Activated T-helper 1 cell treated with anti-CD3 and anti-CD28 coated beads, Interleukin-2, amount 50 U/mL, for 16 hours (primary cell): ENCODE results near the gene ARHGAP45.

Source experiments
- DNase-seq, 2 donors: peaks; one replicate each; pipeline ENCODE4 v3.0.0-alpha.2; 2020; ENCODE audit warnings: low read depth in 1 of 2, low spot score in 1 of 2

The ARHGAP45 gene

DNA sequence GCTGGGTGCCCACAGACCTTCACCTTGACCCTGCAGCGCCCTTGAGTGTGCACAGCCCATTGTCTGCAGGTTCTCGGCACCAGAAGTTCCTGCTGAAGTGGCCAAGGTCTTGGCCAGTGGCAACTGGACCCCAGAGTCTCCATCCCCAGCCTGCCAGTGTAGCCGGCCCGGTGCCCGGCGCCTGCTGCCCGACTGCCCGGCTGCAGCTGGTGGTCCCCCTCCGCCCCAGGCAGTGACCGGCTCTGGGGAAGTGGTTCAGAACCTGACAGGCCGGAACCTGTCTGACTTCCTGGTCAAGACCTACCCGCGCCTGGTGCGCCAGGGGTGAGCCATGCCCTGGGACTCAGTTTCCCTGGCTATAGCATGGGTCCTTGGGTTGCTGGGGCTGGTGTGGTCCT, 11.9 kb upstream of the ARHGAP45 start:
- DNase-seq = no peak

DNA sequence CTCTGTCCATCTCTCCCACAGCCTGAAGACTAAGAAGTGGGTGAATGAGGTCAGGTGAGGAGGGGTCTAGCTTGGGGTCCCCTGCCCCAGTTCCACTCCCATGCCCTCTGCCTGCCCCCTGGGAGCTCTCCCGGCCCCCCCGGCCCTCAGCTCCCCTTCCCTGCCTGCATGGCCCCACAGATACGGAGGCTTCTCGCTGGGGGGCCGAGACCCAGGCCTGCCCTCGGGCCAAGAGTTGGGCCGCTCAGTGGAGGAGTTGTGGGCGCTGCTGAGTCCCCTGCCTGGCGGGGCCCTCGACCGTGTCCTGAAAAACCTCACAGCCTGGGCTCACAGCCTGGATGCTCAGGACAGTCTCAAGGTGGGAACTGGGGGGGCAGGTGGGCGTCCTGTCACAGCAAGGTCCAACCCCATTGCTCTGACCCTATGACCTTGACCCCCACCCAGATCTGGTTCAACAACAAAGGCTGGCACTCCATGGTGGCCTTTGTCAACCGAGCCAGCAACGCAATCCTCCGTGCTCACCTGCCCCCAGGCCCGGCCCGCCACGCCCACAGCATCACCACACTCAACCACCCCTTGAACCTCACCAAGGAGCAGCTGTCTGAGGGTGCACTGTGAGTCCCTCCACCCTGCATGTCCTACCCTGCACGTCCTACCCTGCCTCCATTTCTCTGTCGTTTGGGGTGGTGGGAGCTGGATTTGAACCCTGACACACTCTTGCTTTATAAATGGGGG, 10.9 kb upstream of the ARHGAP45 start:
- DNase-seq = no peak

DNA sequence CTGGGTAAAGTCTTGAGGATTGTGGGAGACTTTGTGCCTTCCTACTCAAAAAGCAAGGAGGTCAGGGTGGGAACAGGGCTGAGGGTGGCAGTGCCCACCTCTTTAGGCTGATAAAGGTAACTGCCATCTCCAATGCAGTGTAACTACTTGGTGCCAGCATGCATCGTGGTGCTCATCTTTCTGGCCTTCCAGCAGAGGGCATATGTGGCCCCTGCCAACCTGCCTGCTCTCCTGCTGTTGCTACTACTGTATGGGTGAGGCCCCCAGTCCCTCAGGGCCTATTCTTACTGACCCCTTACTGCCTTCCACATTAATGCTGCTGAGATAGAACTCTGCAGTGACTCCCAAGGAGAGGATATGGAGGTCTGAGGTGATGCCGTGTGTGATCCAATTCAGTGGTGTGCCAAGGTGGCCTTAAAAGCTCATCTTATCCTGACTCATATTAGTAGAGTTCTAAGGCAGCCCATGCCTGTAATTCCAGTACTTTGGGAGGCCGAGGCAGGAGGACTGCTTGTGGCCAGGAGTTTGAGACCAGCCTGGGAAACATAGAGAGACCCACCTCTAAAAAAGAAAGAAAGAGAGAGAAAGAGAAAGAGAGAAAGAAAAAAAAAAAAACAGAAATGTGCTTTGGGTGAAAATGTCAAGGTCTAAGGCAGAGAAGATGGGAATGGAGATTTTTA, 9.7 kb upstream of the ARHGAP45 start:
- DNase-seq = no peak

DNA sequence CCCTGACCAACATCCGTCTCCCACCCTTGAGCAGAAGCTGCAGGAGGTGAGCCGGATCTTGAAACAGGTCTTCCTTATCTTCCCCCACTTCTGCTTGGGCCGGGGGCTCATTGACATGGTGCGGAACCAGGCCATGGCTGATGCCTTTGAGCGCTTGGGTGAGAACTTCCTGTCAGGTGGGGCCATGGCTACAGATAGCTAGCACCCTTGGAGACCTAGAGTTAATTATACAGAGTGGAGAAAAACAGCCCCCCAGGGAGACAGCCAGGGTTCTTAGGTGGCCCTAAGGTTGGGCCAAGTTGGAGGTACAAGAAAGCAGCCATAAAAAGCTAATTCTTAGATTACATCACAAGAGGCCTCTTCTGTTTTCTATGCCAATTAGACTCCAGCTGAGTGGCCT, 8.9 kb upstream of the ARHGAP45 start:
- DNase-seq = no peak

DNA sequence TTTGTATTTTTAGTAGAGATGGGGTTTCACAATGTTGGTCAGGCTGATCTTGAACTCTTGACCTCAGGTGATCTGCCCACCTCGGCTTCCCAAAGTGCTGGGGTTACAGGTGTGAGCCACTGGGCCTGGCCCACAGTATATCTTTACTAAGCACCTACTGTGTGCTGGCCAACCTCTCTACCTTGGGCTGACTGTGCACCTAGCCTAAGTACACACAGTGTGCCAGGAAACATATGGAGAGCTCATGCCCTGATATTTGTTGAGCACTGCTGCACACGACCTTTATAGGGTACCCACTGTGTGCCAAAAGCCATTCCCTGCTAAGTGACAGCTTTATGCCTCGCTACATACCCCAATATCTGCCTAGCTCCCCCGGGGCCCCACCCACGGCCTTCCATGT, 6.3 kb upstream of the ARHGAP45 start:
- no peak for DNase-seq

DNA sequence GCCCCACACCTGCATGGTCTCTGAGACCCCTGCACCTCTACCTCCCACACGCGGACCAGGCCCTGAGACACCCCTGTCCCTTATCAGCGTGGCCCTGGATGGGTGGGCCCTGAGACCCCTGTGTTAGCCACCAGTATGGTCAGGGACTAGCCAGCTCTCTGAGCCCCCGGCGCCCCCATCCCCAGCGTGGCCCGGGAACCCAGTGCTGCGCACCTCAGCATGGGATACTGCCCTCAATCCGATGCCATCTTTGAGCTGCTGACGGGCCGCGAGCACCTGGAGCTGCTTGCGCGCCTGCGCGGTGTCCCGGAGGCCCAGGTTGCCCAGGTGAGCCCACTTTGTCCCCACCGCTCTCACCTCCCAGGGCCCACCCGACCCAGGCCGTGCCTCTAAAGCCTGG, 5.0 kb upstream of the ARHGAP45 start:
- DNase-seq = no peak

DNA sequence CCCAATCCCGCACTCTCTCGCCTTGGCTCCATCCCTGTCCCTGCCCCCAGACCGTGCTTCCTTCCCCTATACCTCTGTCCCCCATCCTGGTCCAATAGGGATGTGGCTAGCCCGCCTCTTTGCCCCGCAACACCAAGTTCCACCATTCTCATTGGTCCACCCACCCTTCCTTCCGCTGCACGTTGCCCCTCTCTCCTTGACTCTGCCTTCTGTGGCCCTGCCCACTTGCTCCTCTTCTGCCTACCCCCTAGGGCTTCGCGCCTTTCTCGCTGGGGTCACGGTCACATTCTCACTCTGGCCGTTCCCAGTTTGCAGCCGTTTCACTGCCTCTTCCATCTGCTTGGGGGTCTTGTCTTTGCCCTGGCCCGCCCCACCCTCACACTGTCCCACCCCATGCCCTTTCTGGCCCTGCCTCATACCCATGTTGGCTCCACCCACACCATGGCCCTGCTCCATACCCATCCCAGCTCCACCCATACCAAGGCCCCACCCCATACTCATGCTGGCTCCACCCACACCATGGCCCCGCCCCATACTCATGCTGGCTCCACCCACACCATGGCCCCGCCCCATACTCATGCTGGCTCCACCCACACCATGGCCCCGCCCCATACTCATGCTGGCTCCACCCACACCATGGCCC, 4.5 kb upstream of the ARHGAP45 start:
- DNase-seq = no peak

DNA sequence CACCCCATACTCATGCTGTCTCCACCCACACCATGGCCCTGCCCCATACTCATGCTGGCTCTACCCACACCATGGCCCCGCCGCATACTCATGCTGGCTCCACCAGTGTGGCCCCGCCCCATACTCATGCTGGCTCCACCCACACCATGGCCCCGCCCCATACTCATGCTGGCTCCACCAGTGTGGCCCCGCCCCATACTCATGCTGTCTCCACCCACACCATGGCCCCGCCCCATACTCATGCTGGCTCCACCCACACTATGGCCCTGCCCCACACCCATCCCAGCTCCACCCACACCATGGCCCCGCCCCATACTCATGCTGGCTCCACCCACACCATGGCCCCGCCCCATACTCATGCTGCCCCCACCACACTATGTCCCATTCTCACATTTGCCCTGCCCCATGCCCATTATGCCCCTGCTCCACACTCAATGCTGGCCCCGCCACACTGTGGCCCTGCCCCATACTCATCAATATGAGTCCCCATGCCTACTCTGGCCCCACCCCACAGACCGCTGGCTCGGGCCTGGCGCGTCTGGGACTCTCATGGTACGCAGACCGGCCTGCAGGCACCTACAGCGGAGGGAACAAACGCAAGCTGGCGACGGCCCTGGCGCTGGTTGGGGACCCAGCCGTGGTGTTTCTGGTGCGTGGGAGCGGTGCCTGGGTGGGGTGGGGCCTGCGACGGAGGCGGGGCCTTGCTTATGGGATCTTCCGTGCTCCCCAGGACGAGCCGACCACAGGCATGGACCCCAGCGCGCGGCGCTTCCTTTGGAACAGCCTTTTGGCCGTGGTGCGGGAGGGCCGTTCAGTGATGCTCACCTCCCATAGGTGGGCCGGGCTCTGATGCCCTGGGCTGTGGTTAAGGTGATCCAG, 3.7 kb upstream of the ARHGAP45 start:
- peak in 1 of 2 donors; percentile 44 for DNase-seq

DNA sequence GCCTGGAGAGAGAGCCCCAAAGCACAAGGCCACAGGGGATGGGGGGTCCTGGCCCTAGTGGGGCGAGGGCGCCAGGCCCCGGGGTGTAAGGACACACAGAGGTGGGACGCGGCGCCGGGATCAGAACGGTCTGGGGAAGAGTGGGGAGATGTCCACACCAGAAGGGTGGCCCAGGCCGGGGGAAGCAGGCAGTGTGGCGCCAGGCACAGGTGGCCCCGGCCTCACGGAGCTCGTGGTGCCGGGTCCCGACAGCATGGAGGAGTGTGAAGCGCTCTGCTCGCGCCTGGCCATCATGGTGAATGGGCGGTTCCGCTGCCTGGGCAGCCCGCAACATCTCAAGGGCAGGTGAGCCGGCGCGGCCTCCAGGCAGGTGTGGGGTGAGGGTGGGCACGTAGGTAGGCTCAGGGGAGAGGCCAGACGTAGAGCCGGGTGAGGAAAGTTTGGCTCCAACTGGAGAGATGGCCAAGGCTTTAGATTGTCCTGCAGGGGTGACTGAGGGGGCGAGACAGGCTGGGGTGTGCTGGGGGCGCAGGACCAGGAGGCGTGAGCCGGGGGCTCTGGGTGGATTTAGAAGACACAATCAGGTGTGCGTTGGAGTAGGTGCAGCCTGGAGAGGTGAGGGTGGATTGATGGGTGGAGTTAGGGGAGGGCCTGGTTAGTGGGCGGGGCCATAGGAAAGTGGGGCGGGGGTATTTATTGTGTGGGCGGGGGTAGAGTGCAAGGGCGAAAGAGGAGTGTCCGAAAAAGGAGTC, 2.9 kb upstream of the ARHGAP45 start:
- DNase-seq = no peak

DNA sequence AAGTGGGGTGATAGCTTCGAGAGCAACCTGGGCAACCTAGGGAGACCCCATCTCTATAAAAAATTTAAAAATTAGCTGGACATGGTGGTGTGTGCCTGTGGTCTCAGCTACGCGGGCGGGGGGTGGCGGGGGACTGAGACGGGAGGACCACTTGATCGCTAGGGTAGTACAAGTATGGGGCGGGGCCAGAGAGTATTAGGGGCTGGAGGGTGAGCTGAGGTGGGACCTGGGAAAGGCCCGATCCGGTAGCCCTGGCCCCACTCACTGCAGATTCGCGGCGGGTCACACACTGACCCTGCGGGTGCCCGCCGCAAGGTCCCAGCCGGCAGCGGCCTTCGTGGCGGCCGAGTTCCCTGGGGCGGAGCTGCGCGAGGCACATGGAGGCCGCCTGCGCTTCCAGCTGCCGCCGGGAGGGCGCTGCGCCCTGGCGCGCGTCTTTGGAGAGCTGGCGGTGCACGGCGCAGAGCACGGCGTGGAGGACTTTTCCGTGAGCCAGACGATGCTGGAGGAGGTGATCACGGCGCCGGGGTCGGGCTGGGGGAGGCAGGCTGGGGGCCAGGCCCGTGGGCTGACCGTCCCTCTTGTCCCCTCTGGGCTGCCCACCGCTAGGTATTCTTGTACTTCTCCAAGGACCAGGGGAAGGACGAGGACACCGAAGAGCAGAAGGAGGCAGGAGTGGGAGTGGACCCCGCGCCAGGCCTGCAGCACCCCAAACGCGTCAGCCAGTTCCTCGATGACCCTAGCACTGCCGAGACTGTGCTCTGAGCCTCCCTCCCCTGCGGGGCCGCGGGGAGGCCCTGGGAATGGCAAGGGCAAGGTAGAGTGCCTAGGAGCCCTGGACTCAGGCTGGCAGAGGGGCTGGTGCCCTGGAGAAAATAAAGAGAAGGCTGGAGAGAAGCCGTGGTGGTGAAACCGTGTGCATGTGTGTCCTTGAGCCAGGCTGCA, 2.0 kb upstream of the ARHGAP45 start:
- peak in 1 of 2 donors; percentile 61 for DNase-seq

DNA sequence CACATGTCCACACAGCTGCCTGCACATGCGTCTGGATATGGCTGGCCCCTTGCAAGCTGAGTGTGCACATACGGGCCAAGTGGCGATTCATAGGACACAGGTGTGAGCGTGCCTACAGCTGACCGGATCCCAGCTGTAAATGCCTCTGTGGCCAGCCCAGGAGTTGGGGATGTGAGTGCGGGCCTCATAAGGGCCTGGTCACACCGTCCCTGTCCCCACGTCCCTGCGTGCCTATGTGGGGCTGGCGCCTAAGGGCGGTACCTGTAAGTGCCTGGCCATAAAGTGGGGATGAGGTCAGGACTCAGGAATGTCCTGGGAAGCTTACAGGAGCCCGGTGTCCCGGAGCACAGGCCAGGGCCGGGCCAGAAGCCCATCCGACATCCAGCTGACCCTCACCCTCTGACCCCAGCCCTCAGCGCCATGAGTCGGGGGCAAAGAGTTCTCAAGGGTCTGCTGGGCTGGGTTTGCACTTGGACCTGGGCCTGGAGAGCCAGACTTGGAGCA, 1.3 kb upstream of the ARHGAP45 start:
- no peak for DNase-seq

DNA sequence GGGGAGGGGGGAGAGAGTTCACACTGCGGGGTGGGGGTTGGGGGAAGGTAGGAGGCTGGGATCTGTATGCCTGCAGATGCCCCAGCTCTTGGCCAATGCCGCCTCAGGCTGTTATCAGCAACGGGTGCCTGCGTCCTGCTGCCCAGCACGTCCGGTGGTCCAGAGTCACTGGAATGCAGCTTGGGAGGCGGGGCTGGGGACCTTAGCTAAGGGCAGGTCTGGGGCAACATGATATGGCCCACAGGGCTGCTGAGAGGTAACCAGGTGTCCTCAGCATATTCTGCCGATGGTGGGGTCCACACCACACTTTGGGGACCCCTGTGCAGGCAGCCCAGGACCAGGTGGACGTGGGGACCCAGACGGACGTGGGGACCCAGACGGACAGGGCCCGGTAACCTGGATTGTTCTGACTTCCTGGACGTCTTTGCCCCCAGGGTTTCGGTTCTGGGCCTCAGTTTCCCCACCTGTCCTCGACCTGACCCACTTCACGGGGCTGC, 668 bp upstream of the ARHGAP45 start:
- no peak for DNase-seq

DNA sequence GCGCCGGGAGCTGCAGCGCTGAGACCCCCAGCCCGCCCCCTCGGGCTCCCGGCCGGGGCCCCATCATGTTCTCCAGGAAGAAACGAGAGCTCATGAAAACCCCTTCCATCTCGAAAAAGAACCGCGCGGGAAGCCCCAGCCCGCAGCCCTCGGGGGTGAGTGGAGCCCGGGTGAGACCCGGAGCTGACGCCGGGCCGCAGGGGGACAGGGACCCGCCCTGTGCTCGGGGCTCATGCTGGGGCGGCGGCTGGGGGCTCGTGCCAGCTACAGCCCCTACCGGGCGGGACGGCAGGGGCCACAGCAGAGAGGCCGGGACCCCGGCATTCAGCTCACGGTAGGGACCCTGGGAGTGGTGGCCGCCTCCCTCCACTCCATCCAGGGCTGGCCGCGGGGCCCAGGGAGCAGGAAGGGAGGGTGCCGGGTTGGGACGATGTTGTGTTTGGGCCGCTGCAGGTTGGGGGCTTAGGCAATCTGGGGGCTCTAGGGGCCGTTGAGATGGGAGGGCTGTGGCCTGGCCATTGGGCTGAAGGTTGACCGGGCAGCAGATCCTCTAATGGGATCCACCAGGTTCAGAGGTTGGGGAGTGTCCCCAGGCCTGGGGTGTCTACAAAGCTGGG, 482 bp downstream of the ARHGAP45 start:
- peak in 1 of 2 donors; percentile 57 for DNase-seq

DNA sequence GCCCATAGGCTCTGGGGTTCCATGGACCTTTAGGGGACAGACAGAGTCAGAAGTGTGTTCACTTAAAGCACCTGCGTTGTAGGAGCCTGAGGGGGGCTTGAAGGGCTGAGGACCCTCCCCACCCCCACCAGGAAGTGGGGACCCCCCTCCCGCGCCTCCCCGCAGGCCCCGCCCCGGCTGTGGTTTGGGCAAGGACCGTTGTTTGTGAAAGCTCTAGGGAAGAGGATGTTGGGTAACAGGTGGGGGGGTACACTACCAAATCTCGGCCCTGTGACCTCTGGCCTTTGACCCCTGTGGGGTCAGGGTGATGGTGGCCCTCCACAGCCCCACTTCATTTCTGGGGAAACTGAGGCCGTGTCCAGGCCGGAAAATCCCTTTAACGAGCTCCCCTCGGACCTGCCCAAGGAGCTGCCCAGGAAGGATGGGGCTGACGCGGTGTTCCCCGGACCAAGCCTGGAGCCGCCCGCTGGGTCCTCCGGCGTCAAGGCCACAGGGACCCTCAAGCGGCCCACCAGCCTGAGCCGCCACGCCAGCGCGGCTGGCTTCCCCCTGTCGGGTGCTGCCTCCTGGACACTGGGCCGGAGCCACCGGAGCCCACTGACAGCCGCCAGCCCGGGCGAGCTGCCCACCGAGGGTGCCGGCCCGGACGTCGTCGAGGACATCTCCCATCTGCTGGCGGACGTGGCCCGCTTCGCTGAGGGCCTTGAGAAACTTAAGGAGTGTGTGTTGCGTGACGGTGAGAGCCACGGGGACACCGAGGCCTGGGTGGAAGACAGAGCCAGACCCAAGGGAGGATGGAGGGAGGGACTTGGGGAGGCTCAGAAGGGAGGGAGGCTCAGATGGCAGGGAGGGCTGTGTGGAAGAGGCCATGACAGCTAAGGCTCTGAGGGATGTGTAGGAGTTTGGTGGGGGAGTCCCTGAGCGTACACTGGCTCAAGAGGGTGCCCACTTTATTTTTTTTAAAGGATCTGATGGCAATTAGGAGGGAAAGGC, 1.3 kb downstream of the ARHGAP45 start:
- peak in 1 of 2 donors; percentile 60 for DNase-seq

DNA sequence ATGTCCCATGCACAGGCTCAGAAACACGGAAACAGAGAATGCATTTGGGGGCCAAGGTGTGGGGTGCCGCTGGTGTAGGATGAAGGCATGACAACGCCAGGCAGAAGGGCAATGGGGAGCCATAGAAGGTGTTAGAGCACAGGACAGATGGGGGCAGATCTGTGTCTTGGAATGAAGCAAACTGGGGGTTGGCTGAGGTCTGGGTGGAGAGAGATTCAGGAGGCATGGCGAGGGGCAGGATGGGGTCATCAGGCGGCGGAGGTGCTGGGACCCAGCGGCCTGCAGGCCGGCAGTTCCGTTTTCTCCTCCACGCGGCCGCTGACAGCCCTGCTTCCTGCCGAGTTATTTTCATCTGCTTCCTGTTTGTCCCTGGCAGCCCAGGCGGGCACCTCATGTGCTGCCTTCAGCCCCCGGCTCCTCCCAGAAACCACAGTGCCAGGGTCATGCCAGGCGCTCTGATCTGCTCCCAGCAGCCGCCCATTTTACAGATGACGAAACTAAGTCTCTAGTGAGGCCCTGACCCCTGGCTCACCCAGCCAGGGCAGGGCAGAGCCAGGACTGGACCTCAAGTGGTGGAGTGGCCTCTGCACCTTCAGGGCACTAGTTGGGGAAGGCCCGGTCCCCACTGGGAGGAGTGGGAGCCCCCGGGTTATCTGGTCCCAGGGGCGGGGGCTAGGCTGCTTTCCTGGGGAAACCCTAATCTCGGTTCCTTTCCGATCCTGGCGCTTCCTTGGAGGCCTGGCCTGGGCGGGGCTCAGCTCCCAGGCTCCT, 2.2 kb downstream of the ARHGAP45 start:
- peak; percentile 44 to 57 for DNase-seq

DNA sequence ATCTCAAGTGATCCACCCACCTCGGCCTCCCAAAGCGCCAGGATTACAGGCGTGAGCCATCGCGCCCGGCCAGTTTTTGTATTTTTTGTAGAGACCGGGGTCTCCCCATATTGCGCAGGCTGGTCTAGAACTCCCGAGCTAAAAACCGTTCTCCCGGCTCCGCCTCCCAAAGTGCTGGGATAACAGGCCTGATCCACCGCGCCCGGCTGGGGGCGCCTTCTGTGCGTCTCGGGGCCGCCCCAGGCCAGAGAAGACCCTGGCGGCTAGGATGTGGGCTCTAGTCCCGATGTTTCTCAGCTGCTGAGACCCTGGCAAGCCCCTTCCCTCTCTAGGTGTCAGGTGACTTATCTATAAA, 3.6 kb downstream of the ARHGAP45 start:
- DNase-seq = no peak
